Fibroblast of skin of right biceps (primary cell): ENCODE results near the gene SPG7.

Experiments used
- DNase-seq: peaks from one replicate; pipeline ENCODE4 v3.0.0-alpha.2; 2013

SPG7 gene

GRCh38 chr16:89548344-89549006 lies 40.3 kb downstream of the SPG7 start:
- no peak for DNase-seq

GRCh38 chr16:89549007-89549700 lies 41.0 kb downstream of the SPG7 start:
- DNase-seq, result no peak

GRCh38 chr16:89550421-89551007 lies 42.3 kb downstream of the SPG7 start:
- no peak for DNase-seq

GRCh38 chr16:89552329-89552728 lies 44.1 kb downstream of the SPG7 start:
- DNase-seq, result no peak

GRCh38 chr16:89552913-89553312 lies 44.7 kb downstream of the SPG7 start:
- DNase-seq, result no peak

GRCh38 chr16:89553733-89554132 lies 45.5 kb downstream of the SPG7 start:
- no peak for DNase-seq

- DNase-seq, result no peak
Measured at GRCh38 chr16:89554343-89554742, 46.1 kb downstream of the SPG7 start.

GRCh38 chr16:89555265-89555664 lies 47.1 kb downstream of the SPG7 start:
- DNase-seq, result no peak

GRCh38 chr16:89555780-89556179 lies 47.6 kb downstream of the SPG7 start:
- DNase-seq, result no peak

DNA sequence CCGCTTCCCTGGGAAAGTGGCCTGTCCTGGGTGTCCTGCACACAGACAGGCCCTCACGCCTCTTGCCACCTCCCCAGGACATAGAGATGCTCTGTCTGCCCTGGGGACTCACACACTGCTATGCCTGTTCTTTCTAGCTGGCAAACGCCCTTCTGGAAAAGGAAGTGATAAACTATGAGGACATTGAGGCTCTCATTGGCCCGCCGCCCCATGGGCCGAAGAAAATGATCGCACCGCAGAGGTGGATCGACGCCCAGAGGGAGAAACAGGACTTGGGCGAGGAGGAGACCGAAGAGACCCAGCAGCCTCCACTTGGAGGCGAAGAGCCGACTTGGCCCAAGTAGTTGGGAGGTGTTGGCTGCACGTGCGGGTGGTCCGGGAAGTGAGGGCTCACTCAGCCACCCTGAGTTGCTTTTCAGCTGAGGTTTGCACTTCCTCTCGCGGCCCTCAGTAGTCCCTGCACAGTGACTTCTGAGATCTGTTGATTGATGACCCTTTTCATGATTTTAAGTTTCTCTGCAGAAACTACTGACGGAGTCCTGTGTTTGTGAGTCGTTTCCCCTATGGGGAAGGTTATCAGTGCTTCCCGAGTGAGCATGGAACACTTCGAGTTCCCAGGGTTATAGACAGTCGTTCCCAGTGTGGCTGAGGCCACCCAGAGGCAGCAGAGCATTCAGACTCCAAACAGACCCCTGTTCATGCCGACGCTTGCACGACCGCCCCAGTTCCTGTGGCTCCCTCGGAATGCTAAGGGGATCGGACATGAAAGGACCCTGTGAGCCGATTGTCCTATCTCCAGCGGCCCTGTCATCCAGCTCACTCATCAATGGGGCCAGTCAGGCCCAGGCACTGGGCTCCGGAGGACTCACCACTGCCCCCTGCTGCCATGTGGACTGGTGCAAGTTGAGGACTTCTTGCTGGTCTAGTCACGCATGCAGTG lies 48.8 kb downstream of the SPG7 start:
- peak; percentile 66 for DNase-seq

DNA sequence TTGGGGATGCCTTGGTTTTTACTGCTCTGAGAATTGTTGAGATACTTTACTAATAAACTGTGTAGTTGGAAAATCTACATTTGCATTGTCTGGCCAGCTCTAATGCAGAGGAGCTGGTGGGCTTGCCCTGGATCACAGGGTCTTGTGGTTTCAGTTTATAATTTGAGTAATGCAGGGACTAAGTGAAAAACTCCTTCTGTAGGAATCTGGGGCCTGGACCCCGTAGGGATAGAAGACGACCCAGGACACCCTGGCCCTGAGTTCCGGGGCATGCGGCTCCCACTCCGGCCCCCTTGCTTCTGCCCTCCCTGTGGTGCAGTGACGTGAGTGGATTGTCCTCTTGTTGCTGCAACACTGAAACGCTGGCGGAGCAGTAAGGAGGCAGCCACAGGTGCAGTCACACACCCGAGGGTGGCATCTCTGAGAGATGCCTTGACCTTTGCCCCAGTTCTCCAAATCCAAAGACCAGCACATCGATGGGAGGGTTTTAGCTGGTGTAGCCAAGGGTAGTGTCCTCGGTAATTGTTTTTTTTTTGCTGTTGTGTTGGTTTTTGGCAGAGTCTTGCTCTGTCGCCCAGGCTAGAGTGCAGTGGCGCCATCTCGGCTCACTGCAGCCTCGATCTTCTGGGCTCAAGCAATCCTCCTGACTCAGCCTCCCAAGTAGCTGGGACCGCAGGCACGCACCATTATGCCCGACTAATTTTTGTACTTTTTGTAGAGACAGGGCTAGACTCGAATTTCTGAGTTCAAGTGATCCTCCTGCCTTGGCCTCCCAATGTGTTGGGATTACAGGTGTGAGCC lies 49.7 kb downstream of the SPG7 start:
- DNase-seq, result no peak

DNA sequence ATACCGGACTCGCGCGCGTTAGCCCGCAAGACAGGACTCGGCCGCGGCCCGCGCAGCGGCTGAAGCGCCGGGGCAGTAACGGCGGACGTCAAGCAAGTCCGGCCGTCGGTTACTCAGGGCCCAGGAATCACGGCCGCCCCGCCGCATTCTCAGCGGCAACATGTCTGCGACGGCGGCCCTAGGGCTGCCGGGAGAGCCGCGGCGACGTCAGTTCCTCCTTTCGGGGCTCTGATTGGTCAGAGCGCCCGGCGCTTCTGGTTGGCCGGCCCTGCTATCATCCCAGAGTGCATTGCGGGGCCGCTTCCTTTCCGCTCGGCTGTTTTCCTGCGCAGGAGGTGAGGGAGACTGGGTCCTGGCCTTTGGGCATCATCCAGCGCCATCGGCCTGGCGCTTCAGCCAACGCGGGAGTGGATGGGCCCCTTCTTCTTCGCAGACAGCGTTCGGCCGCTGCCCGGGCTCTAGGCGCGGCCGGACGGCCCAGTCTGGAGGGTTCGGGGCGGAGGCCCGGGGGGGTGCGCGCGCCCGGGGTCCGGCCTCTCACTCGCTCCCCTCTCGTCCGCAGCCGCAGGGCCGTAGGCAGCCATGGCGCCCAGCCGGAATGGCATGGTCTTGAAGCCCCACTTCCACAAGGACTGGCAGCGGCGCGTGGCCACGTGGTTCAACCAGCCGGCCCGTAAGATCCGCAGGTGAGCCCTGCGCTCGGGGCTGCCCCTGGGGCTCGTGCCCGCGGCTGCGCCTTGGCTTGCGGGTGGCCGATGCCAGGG lies 52.4 kb downstream of the SPG7 start, which contains the start of gene RPL13:
Gene RPL13, plus strand, starts transcription at position 305 of the 764 bp plus-strand sequence. Its CDS starts 278 bp downstream, at position 583.
- peak; percentile 96 for DNase-seq

DNA sequence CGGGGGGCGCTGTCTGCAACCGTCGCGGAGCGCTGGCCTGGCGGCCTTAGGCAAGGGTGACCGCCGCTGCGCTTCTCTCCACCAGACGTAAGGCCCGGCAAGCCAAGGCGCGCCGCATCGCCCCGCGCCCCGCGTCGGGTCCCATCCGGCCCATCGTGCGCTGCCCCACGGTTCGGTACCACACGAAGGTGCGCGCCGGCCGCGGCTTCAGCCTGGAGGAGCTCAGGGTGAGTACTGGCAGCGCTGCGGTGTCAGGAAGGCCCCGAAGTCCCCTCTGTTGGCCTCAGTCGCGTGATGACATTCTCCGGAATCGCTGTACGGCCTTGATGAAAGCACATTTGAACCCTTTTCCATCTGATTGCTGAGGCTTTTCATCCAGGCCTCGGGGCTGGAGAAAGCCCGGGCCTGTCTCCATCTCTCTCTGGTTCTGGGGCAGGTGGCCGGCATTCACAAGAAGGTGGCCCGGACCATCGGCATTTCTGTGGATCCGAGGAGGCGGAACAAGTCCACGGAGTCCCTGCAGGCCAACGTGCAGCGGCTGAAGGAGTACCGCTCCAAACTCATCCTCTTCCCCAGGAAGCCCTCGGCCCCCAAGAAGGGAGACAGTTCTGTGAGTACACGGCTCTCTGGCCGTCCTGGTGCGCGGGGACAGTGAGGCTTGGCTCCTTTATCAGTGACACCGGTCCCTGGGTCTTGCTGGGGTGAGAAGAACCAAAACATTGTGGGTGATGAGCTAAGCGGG lies 53.1 kb downstream of the SPG7 start:
- peak; percentile 8 for DNase-seq

GRCh38 chr16:89561884-89562599 lies 53.8 kb downstream of the SPG7 start:
- DNase-seq, result no peak

DNA sequence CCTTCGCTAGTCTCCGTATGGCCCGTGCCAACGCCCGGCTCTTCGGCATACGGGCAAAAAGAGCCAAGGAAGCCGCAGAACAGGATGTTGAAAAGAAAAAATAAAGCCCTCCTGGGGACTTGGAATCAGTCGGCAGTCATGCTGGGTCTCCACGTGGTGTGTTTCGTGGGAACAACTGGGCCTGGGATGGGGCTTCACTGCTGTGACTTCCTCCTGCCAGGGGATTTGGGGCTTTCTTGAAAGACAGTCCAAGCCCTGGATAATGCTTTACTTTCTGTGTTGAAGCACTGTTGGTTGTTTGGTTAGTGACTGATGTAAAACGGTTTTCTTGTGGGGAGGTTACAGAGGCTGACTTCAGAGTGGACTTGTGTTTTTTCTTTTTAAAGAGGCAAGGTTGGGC lies 54.7 kb downstream of the SPG7 start:
- no peak for DNase-seq

DNA sequence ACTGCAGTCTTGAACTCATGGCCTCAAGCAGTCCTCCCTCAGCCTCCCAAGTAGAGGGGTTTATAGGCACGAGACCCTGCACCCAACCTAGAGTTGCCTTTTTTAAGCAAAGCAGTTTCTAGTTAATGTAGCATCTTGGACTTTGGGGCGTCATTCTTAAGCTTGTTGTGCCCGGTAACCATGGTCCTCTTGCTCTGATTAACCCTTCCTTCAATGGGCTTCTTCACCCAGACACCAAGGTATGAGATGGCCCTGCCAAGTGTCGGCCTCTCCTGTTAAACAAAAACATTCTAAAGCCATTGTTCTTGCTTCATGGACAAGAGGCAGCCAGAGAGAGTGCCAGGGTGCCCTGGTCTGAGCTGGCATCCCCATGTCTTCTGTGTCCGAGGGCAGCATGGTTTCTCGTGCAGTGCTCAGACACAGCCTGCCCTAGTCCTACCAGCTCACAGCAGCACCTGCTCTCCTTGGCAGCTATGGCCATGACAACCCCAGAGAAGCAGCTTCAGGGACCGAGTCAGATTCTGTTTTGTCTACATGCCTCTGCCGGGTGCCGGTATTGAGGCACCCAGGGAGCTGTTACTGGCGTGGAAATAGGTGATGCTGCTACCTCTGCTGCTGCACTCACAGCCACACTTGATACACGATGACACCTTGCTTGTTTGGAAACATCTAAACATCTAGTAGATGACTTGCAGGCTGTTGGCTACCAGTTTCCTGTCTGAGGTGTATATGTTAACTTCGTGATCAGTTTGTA lies 55.6 kb downstream of the SPG7 start:
- DNase-seq, result no peak

DNA sequence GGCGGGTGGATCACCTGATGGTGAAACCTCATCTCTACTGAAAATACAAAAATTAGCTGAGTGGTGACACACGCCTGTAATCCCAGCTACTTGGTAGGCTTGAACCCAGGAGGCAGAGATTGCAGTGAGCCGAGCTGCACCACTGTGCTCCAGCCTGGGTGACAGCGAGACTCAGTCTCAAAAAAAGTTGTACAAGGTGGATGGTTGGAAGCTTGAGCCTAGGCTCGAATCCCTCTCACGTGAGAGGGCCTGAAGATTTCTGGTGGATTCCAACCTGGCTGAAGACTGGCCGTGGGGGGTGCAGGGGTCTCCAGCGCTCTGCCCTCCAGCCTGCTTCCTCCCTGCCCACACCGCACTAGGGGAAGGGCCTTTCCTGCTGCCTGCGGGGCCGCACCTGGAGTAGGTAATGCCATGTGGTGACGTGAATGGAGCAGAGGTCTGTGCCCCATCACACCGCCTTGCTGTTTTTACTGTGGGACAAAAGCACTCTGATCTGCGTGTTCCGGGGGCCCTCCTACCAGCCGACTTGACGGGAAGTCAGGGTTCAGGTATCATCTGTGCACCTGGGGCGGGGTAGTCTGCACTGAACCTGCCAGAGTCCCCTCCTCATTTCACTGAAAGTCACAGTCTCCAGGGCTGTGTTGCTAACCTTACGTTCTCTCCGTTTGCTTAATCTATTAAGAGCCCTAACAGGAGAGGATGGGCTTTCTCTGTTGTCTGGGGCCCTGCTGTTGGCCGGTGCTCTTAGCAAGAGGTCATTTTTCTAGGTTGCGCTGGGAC lies 56.5 kb downstream of the SPG7 start:
- peak; percentile 6 for DNase-seq

DNA sequence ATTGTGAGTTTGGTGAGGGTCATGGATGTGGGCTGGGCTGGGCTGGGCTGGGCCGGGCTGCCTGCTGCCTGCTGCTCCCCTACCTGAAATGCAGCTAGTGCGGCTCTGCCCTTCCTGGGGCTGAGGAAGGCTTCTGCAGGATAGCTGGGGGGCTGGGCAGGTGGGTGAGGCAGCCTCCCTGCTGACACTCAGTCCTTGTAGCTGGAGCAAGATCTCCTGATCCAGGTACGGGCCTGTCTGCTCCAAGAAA lies 57.0 kb downstream of the SPG7 start:
- no peak for DNase-seq
